ENCODE measurements around the gene GRIN2D.

DNA sequence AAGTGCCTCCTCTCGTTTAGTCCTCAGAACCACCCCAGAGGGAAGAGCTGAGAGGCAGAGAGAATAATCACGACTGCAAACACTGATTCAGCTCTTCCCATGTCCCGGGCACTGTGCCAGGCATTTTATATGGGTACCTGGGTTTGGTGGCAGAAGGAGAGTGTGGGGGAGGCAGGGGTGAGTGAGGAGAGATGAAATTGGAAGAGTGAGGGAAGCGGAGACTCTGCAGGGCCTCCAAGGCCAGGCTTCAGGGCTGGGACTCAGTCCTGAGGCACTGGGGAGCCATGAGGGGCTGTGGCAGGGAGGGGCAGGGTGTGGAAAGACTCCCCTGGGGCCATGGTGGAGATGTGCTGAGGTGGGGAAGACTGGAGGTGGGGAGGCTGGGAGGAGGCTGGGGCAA is 20.6 kb upstream of the GRIN2D start:
- TF ChIP-seq YY1 (IDR thresholded peaks at IDR 0.05; ENCODE audit: low read depth) (no peak), FOXJ3 (CRISPR knock-in tag; IDR thresholded peaks at IDR 0.05) (no peak), RFX5 (IDR thresholded peaks at IDR 0.05; ENCODE audit: low read length) (no peak), GABPA (IDR thresholded peaks at IDR 0.05; ENCODE audit: low read depth) (no peak)
- TF ChIP-seq, protein P1, sequence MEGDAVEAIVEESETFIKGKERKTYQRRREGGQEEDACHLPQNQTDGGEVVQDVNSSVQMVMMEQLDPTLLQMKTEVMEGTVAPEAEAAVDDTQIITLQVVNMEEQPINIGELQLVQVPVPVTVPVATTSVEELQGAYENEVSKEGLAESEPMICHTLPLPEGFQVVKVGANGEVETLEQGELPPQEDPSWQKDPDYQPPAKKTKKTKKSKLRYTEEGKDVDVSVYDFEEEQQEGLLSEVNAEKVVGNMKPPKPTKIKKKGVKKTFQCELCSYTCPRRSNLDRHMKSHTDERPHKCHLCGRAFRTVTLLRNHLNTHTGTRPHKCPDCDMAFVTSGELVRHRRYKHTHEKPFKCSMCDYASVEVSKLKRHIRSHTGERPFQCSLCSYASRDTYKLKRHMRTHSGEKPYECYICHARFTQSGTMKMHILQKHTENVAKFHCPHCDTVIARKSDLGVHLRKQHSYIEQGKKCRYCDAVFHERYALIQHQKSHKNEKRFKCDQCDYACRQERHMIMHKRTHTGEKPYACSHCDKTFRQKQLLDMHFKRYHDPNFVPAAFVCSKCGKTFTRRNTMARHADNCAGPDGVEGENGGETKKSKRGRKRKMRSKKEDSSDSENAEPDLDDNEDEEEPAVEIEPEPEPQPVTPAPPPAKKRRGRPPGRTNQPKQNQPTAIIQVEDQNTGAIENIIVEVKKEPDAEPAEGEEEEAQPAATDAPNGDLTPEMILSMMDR (IDR thresholded peaks at IDR 0.05) = no peak
- TF ChIP-seq, protein P2, sequence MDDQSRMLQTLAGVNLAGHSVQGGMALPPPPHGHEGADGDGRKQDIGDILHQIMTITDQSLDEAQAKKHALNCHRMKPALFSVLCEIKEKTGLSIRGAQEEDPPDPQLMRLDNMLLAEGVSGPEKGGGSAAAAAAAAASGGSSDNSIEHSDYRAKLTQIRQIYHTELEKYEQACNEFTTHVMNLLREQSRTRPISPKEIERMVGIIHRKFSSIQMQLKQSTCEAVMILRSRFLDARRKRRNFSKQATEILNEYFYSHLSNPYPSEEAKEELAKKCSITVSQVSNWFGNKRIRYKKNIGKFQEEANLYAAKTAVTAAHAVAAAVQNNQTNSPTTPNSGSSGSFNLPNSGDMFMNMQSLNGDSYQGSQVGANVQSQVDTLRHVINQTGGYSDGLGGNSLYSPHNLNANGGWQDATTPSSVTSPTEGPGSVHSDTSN (IDR thresholded peaks at IDR 0.05) = no peak
- TF ChIP-seq, protein P3, sequence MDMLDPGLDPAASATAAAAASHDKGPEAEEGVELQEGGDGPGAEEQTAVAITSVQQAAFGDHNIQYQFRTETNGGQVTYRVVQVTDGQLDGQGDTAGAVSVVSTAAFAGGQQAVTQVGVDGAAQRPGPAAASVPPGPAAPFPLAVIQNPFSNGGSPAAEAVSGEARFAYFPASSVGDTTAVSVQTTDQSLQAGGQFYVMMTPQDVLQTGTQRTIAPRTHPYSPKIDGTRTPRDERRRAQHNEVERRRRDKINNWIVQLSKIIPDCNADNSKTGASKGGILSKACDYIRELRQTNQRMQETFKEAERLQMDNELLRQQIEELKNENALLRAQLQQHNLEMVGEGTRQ (IDR thresholded peaks at IDR 0.05; ENCODE audit: borderline replicate concordance, low read depth, low read length) = no peak
